ENCODE measurements around the gene TMUB1.

TMUB1 gene

GRCh38 chr7:151115836-151116418 is 32.6 kb upstream of the TMUB1 start:
- no peaks in the 10 kb centered on the region for H3K9me3 Mint-ChIP-seq
- peaks cover 23% of the 10 kb centered on the region for H3K36me3 Mint-ChIP-seq (ENCODE audit: low read depth)
- TF ChIP-seq CTCF (IDR thresholded peaks at IDR 0.05; ENCODE audit: unreplicated experiment in 3 of 3): no peak
- H3K4me1 Mint-ChIP-seq: peaks cover 18% of the 10 kb centered on the region
- peak overlapping the region; percentile 72 to 81 (median 72) for H3K4me3 Mint-ChIP-seq
- H3K27ac Mint-ChIP-seq: peak overlapping the region in 1 of 3 experiments; percentile 54
- H3K27me3 Mint-ChIP-seq (ENCODE audit: low read depth): peaks cover 13% of the 10 kb centered on the region

DNA sequence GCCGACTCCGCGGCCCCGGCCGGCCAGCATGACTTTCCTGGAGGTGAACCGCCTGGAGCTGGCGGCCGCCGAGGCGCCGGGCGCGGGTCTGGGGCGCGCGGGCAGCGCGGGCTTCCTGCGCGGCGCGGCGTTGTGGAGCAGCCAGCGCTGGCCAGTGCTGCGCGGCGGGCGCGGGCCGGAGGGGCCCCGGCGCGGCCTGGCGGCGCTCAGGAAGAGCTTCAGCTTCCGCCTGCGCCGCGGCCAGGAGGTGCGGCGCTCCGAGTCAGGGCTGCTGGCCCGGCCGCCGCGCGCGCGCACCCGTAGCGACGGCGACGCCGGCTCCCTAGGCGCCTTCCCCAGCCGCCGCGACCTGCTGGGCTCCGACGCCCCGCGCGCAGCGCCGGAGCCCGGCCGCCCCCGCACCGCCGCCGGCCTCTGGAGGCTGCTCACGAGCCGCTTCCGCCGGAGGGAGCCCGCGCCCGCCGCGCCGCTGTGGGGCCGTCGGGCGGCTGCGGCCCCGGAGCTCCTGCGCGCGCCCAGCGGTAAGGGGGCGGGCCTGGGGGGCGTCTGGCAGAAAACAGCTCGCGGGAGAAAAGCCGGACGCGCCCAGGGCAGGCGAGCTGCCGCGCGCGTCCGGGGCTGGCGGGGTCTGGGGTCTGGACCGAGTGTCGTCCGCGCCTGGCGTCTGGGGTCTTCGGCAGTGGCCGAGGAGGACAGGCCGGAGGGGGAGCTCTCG is 32.0 kb upstream of the TMUB1 start:
- Mint-ChIP-seq H3K4me1 (peaks cover 24% of the 10 kb centered on the region), H3K27me3 (ENCODE audit: low read depth) (peaks cover 13% of the 10 kb centered on the region), H3K9me3 (no peaks in the 10 kb centered on the region), H3K36me3 (ENCODE audit: low read depth) (peaks cover 17% of the 10 kb centered on the region), H3K4me3 (peak overlapping the region; percentile 72 to 81 (median 72)), H3K27ac (peak overlapping the region in 1 of 3 experiments; percentile 54)
- TF ChIP-seq CTCF (IDR thresholded peaks at IDR 0.05; ENCODE audit: unreplicated experiment in 3 of 3): no peak

DNA sequence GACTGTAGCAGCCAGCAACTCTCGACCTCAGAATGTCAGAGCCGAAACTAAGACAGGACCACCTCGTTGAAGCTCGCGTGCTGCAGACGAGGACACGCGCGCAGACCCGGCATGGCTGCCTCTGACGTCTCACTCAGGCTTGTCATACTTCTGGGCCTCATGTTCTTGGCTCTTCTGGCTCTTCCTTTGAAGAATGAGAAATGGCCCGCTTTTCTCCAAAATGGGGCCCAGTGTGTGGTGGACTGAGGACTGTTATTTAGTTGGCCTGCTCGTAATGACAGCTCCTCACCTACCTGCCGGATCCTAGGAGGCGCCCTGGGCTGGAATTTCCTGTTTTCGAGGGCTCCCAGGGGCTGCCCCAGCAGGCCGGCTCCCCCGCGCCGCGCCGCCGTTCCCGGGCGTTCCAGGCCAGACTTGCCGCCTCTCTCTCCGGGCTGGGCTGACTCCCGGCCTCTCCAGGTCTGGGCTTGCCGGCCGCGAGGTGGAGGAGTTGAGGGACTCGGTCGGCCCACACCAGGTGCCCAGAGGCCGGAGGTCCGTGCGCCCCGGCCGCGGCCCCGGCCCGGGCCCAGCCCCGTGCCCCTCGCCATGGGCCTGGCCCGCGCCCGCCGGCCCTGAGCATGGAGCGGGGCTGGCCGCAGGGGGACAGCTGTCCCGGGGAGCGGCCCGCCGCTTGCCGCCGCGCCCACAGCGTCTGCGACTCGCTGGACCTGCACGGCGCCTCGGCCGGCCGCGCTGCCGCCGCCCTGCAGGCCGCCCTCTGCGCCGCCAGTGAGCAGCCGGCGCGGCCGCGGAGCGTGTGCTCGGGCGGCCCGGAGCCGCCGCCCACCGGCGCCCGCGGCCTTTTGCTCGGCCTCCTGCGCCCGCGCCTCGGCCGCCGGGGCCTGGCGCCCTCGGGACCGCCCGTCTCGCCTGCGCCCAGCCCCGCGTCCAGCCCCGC is 31.1 kb upstream of the TMUB1 start:
- H3K4me3 Mint-ChIP-seq: peak overlapping the region; percentile 75 to 80 (median 79)
- H3K9me3 Mint-ChIP-seq: no peaks in the 10 kb centered on the region
- peak overlapping the region in 2 of 3 experiments; percentile 33 to 71 for H3K27ac Mint-ChIP-seq
- no peak for TF ChIP-seq CTCF (IDR thresholded peaks at IDR 0.05; ENCODE audit: unreplicated experiment in 3 of 3)
- H3K36me3 Mint-ChIP-seq (ENCODE audit: low read depth): peaks cover 10% of the 10 kb centered on the region
- peaks cover 12% of the 10 kb centered on the region for H3K27me3 Mint-ChIP-seq (ENCODE audit: low read depth)
- H3K4me1 Mint-ChIP-seq: peaks cover 26% of the 10 kb centered on the region

DNA sequence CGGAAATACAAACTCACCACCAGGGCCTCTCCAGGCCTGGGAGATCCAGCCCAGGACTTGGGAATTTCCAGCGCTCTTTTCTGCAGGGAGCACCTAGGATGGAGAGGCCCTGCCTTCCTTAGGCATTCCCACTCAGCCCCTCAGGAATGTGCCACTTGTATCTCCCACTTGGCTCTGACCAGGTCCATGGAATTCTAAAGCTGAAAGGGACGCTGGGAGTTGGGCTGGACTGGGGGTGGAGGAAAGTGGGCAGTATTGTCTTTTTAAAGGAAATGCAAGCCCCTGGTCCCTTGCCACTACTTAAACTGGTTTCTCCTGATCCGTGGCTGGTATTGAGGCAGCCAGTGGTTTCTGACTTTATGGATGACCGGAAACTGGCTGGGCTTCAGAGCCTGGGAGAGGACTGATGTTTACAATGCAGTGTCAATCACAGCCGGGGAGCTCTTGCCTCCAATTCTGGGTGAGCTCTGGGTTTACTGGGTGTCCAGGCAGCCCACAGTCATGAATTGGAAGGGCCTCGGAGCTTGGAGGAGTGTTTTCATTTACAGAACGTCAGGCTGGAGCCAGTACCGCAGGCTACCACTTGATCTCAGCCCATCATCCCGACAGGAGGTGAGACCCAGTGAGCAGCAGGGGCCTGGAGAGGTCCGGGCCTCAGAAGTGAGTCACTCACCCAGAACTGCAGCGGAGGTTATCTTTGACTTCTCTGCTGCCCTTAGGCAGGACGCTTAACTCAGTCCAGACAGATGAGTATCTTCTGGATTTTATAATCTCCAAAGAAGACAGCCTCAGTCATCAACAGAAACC is 30.3 kb upstream of the TMUB1 start:
- no peak for TF ChIP-seq CTCF (IDR thresholded peaks at IDR 0.05; ENCODE audit: unreplicated experiment in 3 of 3)
- H3K4me1 Mint-ChIP-seq: peaks cover 23% of the 10 kb centered on the region
- H3K4me3 Mint-ChIP-seq: peak overlapping the region; percentile 75 to 80 (median 79)
- peak overlapping the region; percentile 71 to 88 (median 78) for H3K27ac Mint-ChIP-seq
- peaks cover 10% of the 10 kb centered on the region for H3K27me3 Mint-ChIP-seq (ENCODE audit: low read depth)
- no peaks in the 10 kb centered on the region for H3K9me3 Mint-ChIP-seq
- H3K36me3 Mint-ChIP-seq (ENCODE audit: low read depth): peaks cover 2% of the 10 kb centered on the region

- Mint-ChIP-seq H3K9me3 (no peaks in the 10 kb centered on the region), H3K27ac (peak overlapping the region in 1 of 3 experiments; percentile 12), H3K4me3 (no peak overlapping the region), H3K4me1 (peaks cover 23% of the 10 kb centered on the region), H3K27me3 (ENCODE audit: low read depth) (peaks cover 10% of the 10 kb centered on the region), H3K36me3 (ENCODE audit: low read depth) (no peaks in the 10 kb centered on the region)
- peak; percentile 83 to 89 (median 86) for TF ChIP-seq CTCF (IDR thresholded peaks at IDR 0.05; ENCODE audit: unreplicated experiment in 3 of 3)
Measured at GRCh38 chr7:151110941-151111645, 27.8 kb upstream of the TMUB1 start.

Measured in nephron (organoid).